ENCODE measurements around the gene CELF2.
A peak's percentile ranks its signal among the peaks of the same experiment; 100 is the strongest.
"Not testable (repeated sequence)": the region's sequence is repeated elsewhere in the genome, so short reads cannot be mapped to it uniquely, and the experiment has no call there.

Gene CELF2

DNA sequence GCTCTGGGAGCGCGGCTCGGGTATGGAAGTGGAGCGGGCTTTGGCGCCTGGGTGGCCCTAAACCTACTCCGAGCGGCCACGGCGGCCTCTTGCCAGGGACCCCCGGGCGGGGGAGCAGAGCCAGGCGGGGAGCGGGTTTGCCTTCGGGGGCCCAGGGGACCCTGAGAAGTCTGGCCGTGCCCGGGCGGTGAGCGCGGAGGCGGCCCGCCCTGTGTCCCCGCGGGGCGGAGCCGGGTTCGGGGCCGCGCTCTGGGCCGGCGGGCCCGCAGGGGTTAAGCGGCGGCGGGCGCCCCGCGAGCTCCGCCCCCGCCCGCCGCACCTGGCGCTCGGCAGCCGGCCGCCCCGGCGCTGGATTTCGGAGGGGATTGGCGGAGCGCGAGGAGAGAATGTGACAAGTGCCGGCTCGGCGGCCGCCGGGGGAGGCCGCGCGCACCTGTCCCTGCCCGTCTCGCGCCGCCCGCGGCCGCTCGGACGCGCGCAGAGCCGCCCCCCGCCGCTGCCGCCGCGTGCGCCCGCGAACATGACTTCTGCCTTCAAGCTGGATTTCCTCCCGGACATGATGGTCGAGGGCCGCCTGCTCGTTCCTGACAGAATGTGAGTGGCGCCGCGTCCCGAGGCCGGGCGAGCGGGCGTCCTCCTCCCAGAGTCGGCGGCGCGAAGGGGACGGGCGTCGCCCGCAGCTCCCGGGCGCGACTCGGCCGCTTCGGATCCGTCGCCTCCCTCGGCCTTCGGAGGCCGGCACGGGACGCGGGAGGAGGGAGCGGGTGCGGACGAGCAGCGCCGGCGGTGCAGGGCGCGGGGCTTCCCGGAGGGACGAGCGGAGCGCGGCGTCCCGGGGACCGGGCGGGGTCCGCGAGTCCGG lies at the start of gene CELF2:
Gene CELF2 (plus strand): TSS at position 303 of the 862 bp plus-strand sequence. CDS start 218 bp downstream, at position 521.
- peak; percentile 65 for DNase-seq

DNA sequence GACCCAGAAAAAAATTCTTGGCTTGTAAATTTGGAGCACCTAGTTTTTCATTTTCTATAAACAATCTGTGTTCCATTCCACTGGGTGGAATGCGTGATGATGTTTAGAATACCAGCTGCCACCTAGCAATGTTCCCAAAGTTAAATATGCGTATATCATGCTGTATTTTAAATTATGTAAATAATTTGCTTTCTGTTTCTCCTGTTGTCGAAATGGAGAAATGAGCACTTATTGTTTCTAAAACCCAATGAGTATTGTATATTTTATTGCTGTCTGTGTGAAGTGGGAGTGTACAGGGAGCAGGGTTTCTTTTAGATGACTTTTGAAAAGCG lies 49.4 kb upstream of the CELF2 start:
- DNase-seq, result no peak

DNA sequence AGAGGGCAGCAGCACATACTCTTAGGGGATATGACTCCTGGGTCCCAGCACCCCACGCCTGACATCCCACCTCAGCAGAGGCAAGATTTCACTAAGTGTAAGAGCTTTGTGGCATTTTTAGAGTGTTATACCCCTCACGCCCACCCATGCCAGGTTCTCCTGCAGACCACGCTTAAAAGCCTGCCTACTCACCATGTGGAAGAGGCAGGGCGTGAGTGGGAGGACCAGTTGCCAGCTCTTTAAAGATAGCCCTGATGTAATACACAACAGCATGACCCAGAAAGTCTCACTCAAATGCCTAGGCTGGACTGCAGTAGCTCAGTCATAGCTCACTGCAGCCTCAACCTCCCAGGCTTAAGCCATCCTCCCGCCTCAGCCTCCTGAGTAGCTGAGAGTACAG lies 44.4 kb upstream of the CELF2 start:
- DNase-seq, result no peak

DNA sequence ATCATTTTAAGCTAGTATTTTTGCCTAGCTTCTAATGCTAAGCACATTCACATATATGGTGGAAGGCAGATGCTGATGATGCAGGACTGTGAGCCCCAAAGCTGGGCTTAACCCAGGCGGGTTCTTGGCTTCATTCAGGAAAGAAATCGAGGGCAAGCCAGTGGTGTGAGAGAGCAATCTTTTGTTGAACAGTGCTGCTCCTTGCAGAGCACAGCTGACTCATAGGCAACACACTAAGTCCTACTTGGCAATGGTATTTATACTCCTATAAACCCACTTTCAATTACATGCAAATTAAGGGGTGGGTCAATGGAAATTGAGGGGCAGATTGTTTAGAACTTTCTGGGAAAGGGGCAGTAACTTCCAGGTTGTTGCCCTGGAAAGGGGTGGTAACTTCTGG lies 42.0 kb upstream of the CELF2 start:
- no peak for DNase-seq

DNA sequence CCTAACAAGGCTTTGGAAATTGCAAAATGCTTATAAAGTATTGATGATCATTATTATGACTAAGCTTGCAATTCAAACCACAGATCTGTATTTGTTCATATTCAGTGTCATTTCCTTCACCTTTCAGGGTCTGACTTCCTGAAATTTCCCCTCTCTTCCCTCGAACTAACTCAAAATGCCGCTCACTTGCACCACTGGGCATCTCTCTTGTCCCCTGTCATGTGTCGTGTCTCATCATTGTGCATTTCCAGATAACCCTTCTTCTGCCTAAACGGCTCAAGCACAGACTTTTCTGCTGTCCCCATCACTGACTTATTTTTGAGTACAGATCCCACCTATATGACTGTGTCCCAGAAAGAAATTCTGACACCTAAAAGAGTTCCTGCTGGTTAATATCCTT lies 41.0 kb upstream of the CELF2 start:
- no peak for DNase-seq

DNA sequence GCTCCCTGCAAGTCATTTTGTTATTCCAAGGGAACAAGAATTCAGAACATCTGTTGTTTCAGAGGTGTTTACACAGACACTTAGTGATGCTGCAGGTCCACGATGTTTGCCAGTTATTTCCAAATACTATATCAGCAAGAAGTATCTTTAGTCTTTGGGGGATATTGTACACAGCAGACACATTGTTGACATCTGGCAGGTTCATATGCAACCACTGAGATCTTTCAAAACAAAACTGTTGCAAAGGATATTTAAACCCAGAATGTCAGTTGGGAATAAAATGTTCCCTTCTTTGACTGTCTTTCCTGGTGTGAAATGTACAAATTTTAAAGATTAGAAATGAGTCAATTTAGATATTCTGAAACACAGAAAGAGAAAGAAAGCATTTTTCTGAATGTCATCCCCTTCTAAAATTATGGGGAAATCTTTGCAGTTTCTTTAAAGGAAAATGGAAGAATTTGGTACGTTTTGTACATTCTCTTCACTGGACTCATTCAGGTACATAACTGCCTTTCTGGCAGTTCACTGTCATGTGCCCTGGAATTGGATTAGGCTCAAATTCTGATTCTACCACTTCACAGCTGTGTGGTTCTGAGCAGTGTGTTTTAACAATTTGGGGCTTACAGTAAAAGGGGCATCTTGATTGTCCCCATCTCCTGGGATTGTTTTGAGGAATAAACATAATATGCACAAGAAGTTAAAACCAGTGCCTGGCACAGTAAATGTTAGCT lies 40.3 kb upstream of the CELF2 start:
- no peak for DNase-seq

DNA sequence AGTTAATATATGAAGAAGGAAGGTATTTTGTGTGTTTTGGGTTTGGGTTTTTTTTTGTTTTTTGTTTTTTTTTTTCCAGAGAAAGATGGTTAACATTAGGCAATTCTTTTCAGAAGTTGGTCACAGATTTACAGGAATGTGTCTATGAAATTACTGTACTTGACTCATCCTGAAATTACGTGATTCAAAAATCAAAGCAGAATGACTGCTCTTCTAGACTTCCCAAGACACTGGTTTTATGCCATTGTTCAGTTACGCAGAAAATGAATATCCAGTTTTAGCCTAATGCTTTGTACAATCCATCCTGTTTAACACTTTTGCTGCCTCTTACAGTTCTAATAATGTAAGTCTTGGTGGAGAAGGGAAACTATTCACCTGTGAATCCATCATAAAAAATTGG lies 39.7 kb upstream of the CELF2 start:
- DNase-seq, result no peak

DNA sequence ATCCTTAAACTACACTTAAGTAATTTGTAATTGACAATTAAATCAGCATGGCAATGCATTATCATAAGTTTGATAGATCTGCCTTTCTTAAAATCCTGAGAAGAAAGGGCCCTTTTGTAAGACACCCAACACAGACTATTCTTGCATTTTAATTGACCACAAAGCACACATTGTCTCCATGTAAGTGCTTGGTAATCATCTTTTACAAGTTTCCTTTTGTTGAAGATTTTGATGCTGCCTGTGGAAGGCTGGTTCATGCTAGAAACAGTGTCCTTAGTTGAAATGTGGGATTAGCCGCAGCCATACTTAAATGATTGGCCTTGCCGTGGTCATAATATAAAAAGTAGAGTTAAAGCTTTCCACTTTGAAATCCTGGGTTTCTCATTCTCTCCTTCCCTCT lies 32.3 kb upstream of the CELF2 start:
- no peak for DNase-seq

DNA sequence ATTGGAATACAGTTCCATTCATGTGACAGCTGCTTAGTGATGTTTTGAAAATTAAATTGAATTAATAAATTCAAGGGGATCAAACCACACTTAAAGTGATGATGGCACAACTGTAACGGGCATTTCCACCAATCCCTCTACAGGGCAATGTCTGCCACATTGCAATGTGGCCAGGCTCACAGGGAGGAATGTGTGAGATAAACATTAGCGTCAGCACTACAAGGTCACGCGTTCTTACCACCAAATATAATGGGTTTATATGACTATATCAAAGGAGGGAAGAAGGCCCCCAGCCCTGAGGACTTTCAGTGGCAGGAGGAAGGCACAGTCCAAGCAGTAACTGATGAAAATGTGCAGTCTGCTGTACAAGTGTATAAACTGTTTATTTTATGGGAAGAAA lies 31.1 kb upstream of the CELF2 start:
- no peak for DNase-seq

DNA sequence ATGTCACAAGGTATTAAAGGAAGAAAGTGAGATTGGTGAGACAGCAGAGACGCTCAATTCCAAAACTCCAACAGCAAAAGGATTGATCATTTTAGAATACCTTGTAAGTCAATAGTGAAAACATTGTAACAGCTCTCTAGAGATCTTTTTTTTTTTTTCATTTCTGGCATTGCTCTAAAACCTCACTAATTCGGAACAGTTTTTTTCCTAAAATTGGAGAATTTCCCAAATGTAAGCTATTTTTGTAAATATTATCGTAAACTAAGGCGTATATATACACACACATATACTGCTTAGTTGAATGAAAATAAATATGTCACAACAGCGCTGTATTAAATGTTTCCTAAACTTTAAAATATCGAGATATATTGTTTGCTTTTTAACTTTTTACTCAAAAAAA lies 30.6 kb upstream of the CELF2 start:
- no peak for DNase-seq

DNA sequence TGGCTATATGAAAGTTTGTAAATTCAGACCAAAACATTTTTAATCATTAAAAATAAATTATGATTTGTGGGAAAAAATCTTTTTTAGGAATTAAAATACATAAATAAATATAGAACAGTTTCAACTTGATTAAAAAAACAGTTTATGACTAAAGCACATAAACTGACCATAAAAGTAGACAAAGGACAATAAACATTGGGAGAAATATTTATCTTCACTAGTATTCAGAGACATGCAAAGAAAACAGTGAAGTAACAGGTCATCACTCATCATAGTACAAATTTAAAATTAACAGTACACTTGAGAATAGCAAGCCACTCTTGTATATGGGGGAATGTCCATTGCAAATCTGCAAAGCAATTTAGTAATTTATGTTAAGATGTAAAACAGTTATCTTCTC lies 28.0 kb upstream of the CELF2 start:
- no peak for DNase-seq

DNA sequence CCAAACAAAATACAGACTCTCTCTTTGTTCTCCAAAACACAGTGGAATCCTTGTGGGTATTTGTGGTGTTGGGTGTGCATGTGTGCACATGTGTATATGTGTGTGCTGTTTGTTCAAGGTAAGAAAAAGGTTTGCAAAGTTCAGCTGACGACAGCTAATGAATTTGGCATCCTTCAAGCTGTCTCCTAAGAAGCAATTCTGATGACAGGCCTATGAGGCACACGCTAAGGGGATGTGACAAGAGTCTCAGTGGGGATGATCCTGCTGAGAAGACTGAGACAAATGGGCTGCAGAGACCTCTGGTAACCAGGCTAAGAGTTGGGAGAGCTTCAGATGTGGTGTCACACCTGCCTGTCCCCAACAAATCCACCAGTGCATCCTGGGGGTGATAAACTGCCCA lies 26.5 kb upstream of the CELF2 start:
- DNase-seq, result no peak

DNA sequence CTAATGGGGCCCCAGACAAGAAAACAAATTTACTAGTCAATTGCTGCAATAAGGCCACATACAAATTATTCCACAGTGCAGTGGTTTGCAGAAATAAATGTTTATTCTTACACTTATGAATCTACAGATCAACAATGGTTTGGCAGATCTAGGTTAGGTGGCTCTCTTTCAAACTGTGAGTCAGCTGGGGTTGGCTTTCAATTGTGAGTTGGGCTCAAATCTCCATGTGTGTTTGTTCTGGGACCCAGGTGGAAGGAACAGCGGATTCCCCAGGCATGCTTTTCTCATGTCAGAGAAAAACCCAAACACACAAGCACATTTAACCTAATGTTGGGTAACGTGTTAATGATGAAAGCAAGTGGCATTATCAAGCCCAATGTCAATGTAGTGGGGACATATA lies 25.6 kb upstream of the CELF2 start:
- DNase-seq, result no peak

DNA sequence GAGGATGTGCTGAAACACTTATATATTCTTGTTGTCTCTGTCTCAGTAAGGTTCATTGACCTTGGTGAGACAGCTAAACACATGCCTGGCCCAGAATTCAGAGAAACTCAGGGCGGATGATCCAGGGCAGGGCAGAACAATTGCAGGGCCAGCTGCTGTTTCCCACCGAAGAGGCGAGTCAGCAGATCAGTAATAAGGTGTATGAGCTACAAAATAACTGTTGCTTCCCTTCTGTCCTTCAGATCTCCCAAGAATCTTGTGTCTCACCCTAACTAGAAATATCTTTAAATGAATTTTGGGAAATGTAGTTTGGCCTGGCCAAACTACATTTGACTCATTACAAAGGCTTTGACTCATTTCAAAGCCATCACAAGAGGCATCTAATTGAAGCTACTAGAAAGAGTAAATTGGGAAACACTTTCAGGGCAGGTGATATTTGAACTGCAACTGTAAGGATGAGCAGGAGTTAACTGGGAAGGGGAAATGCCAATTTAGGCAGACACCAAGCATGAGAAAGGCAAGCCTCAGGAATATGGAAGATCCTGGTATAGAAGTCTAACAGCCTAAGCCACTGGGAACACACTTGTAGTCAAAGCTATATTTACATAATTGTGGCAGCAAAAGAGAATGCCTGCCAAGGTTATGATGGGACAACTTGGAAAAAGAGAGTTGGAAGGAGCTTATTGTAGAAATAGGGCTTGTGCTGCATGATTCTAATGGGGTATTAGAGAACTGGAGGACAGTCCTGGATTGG lies 24.5 kb upstream of the CELF2 start:
- no peak for DNase-seq

DNA sequence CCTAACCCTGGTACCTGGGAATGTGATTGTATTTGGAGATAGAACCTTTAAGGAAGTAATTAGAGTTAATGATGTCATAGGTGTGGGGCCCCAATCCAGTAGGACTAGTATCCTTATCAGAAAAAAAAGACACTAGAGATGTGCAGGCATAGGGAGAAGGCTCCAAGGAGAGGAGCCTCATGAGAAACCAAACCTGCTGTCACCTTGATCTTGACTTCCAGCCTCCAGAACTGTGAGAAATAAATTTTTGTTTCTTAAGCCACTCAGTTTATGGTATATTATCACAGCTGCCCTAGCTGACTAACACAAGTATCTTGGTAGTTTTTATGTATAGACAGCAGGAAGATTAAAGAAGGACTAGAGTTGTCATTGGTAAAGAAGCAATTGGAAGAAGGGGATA lies 23.9 kb upstream of the CELF2 start:
- no peak for DNase-seq

DNA sequence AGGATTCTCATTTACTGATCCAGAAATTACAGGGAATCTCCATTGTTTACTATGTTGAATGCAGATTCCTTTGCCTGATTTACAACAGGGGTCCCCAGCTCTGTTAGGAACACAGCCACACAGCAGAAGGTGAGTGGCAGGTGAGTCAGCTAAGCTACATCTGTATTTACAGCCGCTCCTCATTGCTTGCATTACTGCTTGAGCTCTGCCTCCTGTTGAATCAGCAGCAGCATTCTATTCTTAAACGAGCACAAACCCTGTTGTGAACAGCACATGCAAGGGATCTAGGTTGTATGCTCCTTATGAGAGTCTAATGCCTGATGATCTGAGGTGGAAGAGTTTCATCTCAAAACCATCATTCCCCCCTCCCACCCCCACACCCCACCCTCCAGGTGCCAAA lies 23.3 kb upstream of the CELF2 start:
- DNase-seq, result no peak

DNA sequence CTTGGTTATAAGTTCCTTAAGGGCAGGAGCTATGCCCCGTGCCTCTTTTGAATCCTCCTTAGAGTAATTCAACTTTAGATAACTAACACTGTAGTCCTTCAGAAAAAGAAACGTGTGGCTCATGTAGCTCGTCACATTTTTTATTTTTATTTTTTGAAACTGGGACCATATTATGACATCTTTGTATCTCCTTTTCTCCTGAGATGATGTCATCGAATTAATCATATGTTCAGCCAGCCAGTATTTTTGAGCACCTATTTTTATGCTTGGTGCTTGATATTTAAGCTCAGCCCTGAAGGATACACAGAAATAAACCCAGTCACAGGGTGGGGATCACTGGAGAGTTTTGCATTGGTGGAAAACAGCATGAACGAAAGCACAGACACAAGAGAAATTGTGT lies 22.6 kb upstream of the CELF2 start:
- no peak for DNase-seq

DNA sequence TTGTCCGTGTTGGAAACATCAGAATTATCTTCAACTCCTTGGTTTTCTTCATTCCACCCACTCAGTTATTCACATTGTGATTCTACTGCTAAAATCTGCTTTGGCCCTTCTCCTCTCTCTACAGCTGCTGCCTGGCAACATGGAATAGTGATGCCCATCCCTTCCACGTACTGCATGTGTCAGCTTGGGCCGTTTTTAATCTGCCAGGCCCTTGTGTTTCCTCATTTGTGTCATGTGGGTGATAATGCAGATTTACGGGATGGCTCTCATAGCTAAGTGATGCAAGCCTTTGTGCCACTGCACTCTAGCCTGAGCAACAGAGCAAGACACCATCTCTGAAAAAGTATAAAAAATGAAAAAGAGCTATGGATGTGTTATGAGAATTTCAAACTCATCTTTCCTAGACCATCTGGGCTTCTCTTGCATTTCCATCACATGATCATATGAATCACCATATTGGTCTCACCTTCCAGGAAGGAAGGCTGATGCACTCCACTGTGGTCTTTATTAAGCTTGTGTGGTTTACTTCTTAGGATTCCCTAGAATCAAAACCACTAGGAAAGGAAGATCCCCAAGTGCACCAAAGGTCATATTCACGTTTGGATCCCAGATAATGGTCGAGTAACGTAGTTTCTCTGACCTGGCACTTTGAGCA lies 20.6 kb upstream of the CELF2 start:
- no peak for DNase-seq

DNA sequence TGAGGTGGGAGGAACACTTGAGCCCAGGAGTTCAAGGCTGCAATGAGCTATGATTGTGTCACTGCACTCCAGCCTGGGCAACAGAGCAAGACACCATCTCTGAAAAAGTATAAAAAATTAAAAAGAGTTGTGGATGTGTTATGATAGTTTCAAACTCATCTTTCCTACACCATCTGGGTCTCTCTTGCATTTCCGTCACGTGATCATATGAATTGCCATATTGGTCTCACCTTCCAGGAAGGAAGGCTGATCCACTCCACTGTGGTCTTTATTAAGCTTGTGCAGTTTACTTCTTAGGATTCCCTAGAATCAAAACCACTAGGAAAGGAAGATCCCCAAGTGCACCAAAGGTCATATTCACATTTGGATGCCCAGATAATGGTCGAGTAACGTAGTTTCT lies 18.2 kb upstream of the CELF2 start:
- not testable (repeated sequence) for DNase-seq

DNA sequence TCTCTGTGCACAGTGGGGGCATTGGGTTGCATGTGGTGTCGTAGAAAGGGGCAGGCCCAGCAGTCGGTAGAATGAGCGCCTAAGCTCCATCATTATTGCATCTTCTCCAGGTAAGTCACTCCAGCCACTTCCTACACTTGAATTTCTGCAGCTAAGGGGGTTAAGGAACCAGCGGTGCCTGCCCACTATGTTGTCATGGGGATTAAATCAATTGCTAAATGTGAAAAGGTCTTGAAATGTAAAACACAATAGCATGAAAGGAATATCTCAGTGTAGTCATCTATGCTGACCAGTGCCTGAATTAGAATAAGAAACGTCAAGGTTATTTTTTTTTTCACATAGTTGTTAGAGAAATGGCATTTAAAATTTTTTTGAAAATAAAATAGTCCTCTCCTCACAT lies 15.2 kb upstream of the CELF2 start:
- no peak for DNase-seq

DNA sequence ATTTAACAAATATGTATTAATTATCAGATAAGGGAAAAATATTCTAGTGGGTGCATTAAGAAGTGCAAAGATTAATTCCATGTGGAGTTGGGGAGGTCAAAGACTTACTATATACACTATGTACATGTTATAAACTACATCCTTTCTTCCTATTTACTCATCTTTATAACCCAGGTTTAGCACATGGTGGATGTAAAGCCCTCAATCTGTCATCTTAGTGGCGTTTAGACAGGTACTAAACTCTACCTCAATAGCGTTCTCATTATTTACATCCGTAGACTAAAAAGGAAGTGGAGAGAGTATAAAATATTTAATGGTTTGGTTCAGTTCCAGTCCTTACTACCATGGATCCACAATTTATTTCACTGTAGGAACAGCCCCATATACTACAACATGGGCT lies 14.8 kb upstream of the CELF2 start:
- DNase-seq, result no peak

DNA sequence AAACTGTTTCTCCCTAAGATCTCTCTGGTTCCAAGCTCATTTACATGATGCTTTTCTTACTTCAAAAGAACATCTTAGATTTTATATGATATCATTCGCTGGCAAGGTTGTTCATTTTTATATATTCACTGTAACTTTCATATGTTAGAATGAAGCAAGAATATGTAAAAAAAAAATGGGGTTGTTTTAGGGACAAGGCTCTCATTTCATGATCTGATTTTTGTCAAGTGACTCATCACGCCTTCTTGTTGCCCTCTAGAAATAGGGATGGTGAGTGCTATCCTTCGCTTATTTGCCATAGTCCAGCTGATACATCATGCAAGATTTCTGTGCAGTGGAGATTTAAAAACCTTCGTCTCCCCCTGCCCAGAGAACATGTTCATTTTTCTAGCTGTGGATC lies 14.0 kb upstream of the CELF2 start:
- DNase-seq, result no peak
